Measurements from ENCODE around the gene CLEC16A.

The CLEC16A gene

DNA sequence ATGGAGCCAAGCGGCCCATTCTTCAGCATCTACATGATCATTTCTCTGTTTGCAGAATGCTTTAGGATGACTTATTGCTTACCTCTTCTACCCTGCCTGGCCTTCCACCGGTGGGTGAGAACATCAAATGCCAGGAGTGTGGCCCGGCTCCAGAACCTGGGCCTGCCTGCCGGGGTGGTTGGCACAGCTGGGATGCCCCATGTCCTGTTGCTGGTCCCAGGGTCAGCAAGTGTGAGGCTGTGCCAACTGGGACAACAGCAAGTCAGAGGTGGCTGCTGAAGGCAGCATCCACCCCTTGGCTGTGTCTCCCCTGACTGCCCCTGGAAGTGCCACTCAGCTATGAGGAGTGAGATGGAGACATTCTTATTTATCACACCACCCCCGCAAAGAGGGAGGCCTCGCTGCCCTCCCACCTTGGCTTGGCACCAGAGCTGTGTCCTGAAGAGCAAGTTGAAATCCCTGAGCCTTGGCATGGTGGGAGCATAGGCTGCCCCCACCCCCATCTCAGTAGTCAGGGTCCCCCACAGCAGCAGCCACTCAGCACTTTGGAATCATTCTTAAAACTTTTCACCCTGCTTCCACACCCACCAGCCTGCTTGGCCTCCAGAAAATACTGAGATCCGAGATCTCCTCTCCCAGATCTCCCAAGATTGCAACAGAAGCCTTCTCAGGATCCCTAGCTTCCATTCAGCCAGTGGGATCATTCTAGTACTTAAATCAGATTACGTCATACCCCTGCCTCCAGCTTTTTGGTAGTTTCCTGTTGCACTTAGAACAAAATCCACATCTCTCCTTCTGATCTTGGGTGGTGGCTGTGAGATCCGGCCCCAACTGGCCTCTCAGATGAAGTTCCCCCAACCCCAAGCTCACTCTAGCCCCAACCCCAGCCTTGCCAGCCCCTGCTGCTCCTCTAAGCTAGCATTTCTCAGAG lies 184.1 kb downstream of the CLEC16A start:
- no peak for DNase-seq

DNA sequence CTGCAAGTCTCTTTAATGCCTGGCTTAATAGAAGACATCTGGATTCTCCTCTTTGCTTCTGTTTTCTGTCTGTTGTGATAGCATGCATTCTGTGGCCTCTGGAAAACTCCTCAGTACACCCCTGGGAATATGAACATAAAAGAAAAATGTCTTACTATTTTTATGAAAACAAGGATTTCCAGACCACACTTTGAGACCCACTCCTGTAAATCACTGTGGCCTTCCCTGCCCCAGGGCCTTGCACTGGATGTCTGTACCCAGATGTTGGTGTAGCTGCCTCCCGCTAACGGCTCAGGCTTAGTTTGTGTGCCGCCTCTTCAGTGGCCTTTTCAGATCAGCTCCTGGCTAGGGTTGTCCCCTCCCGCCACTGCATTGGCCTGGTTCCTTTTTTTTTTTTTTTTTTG lies 185.0 kb downstream of the CLEC16A start:
- DNase-seq, result no peak

DNA sequence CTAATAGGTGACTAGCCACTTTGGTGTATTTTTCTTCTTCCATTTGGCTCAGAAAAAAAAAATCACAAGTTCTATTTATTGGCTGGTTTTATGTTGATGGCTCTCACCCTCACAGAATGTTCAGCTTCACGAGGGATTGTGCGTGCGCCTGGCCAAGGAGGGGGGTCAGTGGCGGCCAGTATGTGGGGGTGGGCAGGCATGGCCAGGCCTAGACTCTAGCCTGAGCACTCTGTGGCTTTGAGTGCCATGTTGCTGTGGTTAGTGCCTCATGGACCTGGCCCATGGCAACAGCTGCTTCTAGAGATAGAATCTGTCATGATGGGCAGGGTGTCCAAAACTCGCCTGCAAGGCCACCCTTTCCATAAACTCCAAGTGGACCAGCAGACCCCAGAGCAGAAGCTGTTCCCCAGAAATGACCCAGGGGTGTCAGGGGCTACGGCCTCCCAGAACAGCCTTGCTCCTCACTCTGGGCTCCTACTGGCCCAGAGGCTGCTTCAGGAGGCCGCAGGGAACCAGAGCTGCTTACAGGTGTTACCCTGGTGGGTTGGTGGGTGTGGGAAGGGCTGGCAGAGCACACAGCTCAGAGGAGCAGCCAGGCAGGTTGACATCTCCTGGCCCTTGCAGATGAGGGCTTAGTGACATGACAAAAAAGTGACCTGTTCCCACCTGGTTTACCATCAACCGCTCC lies 186.8 kb downstream of the CLEC16A start:
- DNase-seq, result no peak

DNA sequence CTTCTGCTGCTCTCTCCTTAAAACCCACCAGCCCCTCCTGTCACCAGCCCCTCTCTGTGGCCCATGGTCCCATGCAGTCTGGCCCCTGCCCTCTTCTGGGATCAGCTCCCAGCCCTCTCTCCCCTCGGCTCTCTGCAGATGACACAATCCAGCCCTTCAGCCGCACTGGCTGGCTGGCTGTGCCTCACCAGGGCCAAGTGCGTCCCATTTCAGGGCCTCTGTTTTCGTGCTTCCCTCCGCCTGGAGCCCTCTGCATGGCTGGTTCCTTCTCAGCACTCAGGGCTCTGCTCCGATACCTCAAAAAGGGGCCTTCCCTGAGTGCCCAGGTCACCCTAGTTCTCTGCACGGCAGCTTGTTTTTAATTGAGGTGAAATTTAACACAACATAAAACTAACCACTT lies 187.3 kb downstream of the CLEC16A start:
- no peak for DNase-seq

DNA sequence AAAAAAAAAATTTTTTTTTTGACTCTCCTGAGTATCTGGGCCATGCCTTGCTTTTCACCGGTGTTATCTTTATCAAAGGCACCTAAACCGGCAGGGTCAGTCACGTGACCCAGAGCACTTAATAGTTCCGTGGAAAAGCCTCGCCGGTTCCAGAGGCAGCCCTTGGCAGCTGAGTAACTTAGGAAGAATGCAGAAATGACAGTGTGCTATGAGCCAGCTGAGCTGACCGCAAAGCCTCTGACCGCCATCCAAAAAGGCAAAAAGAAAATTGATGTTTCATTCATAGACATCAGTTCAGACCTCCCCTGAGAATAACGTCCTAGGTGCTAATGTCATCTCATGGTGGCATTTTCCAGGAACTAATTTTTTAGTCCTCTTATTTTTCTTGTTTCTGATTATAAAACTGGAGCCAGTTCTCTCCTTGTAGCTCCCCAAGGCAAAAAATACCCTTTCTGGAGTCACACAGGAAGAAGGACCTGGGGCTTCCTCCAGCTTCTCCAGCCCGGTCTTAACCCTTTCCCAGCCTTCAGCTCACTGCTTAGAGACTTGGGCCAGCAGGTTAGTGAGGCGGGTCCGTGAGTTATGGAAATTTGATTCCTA lies 189.1 kb downstream of the CLEC16A start:
- no peak for DNase-seq

DNA sequence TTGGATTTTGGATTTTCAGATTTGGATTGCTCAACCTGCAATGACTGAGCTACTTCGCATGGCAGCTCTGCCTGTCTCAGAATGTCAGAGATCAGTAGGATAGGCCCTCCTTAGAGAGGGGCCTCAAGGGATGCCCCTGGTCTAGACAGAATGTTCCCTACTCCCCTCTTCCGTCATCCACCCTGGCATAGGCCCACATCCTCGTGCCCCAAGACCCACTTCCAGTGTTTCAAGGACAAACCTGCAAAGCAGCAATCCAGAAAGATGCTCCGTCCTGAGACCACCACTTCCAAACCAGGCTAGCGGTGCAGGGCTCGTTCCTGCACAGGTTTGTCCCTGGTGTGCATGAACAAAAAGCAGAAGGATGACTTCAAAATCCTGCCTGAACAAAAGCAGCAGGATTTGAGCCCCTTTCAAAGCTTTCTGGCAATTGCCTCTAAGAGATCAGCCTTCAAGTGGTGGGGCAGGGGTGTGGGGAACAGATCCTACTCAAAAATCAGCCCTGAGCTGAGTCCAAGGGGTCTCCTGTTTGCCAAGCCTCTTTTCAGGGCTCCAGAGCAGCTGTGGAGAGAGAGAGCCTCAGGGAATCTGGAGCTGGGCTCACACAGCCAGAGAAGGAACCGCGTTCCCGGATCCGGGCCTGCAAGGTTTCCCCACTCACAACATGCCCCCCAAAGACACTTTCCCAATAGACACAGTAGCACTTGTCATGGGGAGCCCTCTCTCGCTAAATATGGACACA lies 190.5 kb downstream of the CLEC16A start:
- no peak for DNase-seq

DNA sequence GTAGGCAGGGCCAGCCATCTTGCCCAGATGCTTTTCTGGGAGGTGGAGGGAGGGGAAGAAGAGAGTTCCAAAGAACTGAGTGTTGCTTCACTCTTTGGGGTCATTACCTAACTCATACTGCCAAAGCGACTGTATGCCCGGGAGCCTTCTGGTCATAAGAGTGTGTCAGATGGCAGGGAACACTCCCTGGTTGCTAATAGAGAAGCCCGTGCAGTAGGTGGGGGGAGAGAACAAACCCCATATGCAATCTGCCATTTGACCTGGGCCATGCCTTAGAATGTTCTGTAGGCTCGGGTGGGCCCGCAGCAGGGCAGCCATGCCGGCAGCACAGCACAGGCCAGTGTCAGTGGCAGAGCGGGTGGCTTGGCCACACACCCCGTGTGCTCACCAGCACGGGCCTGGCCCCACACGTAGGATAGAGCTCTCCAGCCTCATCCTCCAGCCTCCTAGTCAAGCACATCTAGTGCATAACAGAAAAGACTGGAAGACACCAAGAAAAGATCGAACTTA lies 191.2 kb downstream of the CLEC16A start:
- DNase-seq, result no peak

DNA sequence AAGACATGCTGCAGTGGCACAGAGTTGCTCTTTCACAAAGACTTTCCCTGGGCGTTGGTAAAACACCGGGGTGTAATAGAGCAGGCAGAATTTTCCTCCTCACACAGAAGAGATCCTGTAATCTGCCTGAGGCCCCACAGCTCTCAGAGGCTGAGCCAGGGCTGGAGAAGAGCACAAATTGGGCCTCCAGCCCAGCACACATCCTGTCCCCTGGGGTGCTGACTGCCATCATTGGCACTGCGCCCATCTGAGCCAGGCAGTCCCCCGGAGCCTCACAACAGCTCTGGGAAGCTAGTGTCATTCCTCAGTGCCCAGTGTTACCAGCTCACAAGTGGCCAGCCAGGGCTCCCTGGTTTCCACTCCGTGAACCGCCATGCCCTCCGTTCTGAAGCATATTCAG lies 192.2 kb downstream of the CLEC16A start:
- DNase-seq, result peak; percentile 79

DNA sequence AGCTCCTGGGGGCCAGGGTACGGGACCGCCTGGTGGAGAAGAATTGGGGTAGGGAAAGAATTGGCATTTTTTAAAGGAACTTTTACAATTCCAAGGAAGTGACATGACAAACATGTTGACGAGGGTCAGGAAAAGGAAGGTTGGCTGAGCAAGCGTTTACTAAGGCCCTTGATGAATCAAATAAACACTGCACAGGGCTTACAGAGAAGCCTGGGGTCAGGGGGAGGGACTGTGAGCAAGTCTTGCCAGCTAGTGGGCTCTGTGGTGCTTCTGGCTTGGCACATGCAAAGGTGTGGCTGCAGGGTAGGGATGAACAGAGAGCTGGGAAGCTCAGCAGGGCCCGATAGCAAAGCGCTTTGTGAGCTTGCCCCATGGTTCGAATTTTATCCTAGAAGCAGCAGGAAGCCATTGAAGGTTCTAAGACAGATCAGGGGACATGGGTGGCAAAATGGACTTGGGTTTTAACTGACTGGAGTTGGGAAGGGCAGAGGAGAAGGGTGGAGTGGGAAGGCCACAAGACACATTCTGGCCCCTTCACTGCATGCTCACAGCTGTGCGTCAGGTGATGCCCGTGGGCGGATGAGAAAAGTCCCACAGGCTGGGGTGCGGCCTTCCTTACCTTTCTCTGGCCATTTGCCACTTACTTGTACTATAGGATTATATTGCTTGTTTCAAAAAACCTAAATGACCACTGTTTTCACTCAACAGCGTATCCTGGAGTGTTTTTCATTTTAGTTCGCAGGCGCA lies 193.8 kb downstream of the CLEC16A start:
- DNase-seq, result no peak

DNA sequence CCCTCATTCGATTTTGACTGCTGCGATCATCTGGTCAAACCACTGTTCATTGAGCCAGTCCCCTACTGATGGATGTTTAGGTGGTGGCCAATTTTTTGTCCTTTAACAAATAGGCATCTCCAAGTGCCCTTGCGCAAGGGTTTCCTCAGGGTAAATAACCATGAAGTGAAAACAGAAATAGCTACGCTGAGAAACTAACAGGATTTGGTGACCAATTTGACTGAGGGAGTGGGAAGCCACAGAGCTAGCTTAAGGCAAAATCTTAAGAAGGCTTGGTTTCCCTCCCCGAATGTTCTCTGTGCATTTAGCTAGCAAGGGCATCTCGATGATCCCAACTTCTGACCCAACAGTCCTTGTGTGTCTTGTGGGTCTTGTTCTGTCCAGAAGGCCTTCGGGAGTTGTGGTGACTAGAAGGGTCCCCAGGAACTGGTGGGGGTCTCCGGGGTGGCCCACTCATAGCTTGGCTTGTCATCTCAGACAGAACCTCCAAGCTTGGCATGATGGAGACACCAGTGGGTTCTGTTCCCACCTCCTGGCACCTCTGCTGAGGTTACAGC lies 194.5 kb downstream of the CLEC16A start:
- no peak for DNase-seq

DNA sequence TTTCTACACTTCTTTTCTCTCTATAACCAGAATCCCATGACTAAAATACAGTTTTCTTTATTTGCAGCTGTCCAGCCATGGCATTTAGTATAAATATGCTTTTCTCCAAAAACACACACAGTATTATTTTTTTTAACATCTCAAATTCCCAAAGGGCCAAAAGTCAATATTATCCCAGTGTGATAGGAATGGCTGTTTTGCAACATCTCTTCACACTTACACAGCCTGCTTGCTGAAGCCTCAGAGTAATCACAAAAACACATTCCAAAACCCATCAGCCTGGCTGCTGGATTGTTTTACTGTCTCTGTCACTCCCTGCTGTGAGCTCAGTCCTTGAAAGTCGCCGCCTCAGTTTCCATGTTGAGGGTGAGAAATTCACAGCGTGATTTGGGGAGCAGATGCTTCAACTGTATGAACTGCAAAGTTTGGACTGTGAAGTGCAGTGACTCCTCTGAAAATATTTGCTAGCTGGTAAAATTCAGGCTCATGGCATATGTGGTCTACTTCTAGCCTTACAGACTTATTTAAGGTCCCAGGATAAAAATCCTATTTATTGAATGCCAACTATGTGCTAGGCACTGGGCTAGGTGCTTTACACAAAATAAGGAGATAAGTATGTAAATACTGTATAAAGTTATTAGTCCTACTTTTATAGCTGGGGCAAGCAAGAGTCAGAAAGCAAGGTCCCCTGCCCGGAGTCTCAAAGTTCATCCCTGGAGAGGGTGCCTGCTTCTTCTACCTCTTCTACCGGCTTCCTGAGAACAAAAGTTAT lies 195.1 kb downstream of the CLEC16A start:
- DNase-seq, result no peak

DNA sequence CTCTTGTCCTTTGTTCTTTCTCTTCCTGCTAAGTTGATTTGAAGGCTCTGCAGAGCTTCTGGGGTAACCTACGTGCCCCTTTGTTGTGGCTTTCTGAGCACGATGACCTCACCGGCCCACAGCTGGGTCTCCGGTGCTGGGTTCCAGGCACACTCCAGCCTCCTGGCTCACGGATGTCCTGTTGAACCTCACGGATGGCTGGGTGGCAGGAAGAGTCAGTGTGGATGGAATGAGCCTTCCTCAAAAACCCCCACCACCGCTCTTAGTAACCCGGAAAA lies 195.7 kb downstream of the CLEC16A start:
- DNase-seq, result no peak

DNA sequence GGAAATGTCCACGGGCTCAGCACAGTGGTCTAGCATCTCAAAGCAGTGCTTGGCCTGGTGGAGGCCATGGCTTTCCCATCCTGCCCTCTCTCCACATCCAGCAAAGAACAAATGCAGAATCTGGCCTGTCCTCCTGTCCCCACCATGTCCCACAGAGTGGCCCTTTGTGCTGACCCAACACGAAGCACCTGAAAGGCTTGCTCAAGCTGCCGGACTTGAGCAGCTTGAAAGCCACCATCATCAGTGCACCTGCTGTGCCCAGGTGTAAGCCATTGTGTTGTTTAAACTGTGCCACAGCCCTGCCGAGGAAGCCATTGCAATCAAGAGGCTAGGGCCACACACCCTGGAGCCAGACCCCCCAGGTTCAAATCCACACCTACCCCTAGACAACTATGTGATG lies 196.1 kb downstream of the CLEC16A start:
- DNase-seq, result no peak

DNA sequence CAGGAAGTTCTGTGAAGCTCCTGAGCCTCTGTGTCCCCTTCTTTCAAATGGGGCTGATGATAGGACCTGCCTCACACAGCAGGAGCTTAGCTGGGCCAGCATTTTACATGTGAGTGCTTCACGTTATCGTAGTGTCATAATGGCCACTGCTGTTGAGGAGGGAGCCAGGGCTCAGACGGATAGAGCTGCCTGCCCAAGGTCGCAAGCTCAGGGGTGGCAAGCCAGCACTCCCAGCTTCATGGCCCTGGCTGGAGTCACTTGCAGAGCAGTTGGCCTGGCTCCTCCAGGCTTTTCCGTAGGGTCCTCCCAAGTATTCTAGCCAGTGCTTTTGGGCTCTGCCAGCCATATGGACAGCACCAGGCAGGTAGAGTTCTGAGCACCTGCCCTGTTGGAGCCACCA lies 196.5 kb downstream of the CLEC16A start:
- DNase-seq, result no peak

DNA sequence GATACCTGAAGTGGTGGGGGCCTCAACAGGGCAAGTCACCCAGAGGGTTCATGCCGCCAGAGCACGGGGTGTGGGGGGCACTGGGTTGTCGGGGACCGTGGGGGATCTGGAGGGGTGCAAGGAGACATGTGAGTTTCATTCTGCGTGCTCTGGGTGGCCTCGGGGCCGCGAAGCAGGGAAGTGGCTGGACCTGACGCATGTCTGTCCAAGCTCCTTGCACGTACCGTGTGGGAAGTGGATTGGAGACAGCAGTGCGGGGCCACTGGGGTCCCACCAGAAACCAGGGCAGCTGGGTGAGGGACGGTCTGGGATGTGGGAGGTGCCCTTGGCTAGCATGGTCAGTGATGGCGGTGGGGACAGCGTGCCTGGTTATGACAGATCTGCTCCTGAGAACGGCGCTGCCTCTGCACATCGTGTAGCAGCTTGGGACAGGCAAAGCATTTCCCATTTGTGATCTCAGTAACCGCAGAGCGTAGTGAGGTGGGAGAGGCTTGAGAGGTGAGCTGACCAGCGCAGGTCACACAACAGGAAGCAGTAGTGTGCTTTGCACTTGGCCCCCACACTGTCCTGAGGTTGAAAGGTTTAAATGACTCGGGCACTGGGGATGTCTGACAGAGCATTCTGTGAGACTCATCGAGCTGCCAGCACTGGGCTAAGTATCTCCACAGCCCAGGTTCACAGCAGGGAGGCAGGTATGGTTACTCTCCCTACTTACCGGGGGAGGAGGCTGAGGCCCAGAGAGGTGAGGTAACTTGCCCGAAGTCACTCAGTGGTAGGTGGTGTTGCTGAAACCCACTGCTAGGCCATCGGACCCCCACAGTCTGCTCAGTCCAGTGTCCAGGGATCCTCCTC lies 197.3 kb downstream of the CLEC16A start:
- no peak for DNase-seq

DNA sequence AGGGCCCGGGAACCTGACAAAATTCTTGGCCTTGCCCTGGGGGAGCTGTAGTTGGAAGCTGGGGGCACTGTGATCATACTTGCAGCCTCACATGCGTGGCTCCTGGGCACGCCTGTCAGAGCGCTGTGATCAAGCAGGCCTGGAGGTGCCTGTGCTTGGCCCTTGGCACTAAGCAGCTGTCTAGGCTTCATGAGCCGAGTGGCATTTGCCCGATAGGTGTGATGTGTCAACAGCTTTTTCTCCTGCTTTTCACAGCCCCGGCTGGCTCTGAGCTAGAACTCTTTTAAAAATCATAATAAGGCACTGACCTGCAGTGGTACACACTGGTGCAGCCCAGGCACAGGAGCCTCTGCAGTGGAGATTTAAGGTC lies 197.9 kb downstream of the CLEC16A start:
- DNase-seq, result no peak

DNA sequence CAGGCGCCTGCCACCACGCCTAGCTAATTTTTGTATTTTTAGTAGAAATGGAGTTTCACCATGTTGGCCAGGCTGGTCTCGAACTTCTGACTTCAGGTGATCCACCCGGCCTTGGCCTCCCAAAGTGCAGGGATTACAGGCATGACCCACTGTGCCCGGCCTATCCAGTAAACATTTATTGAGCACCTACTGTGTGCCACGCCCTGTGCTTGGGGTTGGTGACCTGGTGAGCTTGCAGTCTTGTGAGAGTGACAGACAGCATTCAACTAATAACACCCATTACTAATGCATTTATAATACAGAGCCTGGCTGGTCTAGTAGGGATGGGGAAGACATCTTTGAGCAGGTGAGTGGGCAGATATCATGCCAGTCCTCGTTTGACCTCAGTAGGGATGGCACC lies 198.6 kb downstream of the CLEC16A start:
- DNase-seq, result no peak

DNA sequence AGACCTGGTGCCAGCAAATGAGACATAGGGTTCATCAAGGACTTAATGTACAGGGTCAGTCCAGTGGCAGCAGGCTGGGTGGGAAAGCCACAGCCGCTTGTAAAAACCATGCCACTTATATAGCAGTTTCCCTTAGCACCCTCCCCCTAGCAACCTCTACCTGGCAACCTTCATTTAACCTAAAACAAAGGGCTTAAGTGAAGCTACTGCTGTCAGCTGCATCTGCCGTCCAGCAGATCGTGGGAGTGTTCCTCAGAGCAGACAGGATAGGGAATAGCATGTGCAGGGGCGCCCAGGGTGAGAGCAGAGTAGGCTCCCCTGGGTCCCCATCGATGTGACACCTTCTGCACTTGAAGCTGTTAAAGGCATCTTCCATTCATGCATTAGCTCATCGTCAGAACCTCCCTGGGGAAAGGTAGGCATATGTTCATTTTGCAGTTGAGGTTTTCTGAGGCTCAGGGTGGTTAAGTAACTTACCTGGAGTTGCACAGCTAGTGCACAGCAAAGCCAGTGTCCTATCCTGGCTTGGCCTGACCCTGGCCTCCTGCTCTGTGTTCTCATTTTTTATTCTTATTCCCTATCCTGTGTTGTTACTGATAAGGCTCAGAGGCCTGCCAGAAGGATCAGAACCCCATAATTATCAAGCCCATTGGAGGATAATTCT lies 199.1 kb downstream of the CLEC16A start:
- DNase-seq, result no peak

DNA sequence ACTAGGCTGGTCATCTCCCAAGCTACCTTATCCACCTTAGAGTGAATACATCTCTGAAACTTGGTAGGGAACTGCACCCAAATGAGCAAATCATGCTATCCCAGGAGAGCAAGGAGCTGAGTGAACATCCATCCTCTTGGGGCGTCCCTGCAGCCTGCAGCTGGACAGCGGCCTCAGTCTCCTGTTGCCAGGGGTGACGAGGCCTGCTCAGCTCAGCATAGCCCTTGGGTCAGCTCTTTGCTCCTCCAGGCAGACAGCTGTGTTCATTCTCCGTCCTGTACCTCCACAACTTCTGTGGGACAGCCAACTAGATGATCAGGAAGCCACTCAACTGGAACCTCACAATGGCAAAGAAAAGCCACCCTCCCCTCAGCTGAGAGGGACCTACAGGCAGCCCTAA lies 199.8 kb downstream of the CLEC16A start:
- DNase-seq, result no peak

Data from DMS153 (cell line).